Smooth muscle cell (in vitro differentiated cells): ENCODE measurements around the gene STX16. TPM values are rescaled to one million over a fixed set of nuclear protein-coding genes. Genes with fewer than 3 reads are reported as not detected.

Experiments used
- DNase-seq: peaks from one replicate; lab custom pipeline; 2025; ENCODE audit not compliant: unreplicated experiment; lab: John Stamatoyannopoulos, UW
- H2AFZ ChIP-seq: fragments of 200-600 bp; sonication (generic); 2 replicates; pipeline ENCODE4 v1.6.0; 2016; ENCODE audit warnings: antibody characterized with exemption, low read depth, mild to moderate bottlenecking
- H3F3A ChIP-seq: fragments of 200-600 bp; sonication (generic); 2 replicates; pipeline ENCODE4 v1.6.0; 2017; ENCODE audit warnings: antibody characterized with exemption, low read depth
- H3K27ac ChIP-seq: fragments of 200-600 bp; sonication (generic); 2 replicates; pipeline ENCODE4 v1.5.1; 2016; ENCODE audit warnings: low read depth, mild to moderate bottlenecking
- H3K27me3 ChIP-seq: fragments of 200-600 bp; sonication (generic); 2 replicates; pipeline ENCODE4 v1.6.1; 2016; ENCODE audit warnings: low read depth, mild to moderate bottlenecking
- H3K36me3 ChIP-seq: fragments of 200-600 bp; sonication (generic); 2 replicates; pipeline ENCODE4 v1.5.1; 2016; ENCODE audit warnings: low read depth
- H3K4me1 ChIP-seq: fragments of 200-600 bp; sonication (generic); 2 replicates; pipeline ENCODE4 v1.5.1; 2016; ENCODE audit warnings: low read depth
- H3K4me2 ChIP-seq: fragments of 200-600 bp; sonication (generic); 2 replicates; pipeline ENCODE4 v1.6.0; 2016; ENCODE audit warnings: mild to moderate bottlenecking
- H3K4me3 ChIP-seq: fragments of 200-600 bp; sonication (generic); 2 replicates; pipeline ENCODE4 v1.5.1; 2016; ENCODE audit warnings: mild to moderate bottlenecking
- H3K79me2 ChIP-seq: fragments of 200-600 bp; sonication (generic); 2 replicates; pipeline ENCODE4 v1.6.0; 2016; ENCODE audit warnings: low read depth, mild to moderate bottlenecking
- H3K9ac ChIP-seq: fragments of 200-600 bp; sonication (generic); 2 replicates; pipeline ENCODE4 v1.6.0; 2016; ENCODE audit warnings: low read depth
- H3K9me3 ChIP-seq: fragments of 200-600 bp; sonication (generic); replicated peaks from 2 replicates; pipeline ENCODE4 v1.5.1; 2016; ENCODE audit warnings: low read depth
- H4K20me1 ChIP-seq: fragments of 200-600 bp; sonication (generic); 2 replicates; pipeline ENCODE4 v1.6.0; 2016; ENCODE audit warnings: low read depth
- CTCF ChIP-seq: fragments of 200-600 bp; sonication (generic); IDR thresholded peaks from 2 replicates; pipeline ENCODE4 v1.5.1; 2017; ENCODE audit warnings: borderline replicate concordance, mild to moderate bottlenecking, antibody characterized with exemption; ENCODE audit not compliant: insufficient read depth, poor library complexity, severe bottlenecking
- WGBS: methylation state at CpG from one replicate; pipeline ENCODE4 v1.1.7; 2016; ENCODE audit warnings: low lambda C conversion rate; 5-methylcytosine and 5-hydroxymethylcytosine counted together
- polyA plus RNA-seq: library from polyadenylated mRNA; unstranded; fragments of >200 nt; fragmentation: Nextera tagmentation; extraction: Ambion mirVana; gene quantifications from 2 replicates; pipeline ENCODE4 v1.2.1, GENCODE V29; 2016
- total RNA-seq: library from RNA; depleted of rRNA; stranded (reverse); fragments of >200 nt; gene quantifications from 2 replicates; pipeline ENCODE4 v1.2.3, GENCODE V29; 2014

STX16 gene
- total and polyA plus RNA-seq, 2 experiments from 2014 or later: 22.5 to 35.8 TPM

- Histone ChIP-seq H3K9ac (no peak overlapping the region), H3K4me2 (no peak overlapping the region)
These were observed 7.7 kb downstream of the STX16 start for GRCh38 chr20:58658760-58659159.

GRCh38 chr20:58659841-58660240 is 8.8 kb downstream of the STX16 start:
- H3K4me2 ChIP-seq: no peak overlapping the region
- no peaks in the 10 kb centered on the region for H3K36me3 ChIP-seq
- H3K9ac ChIP-seq: no peak overlapping the region
- no peaks in the 10 kb centered on the region for H3F3A ChIP-seq
- H2AFZ ChIP-seq: no peak overlapping the region
- H3K27me3 ChIP-seq: no peaks in the 10 kb centered on the region
- no peak overlapping the region for H3K4me3 ChIP-seq
- 78% methylated on average over 3 of the region's 3 CpGs for WGBS
- no peak for DNase-seq
- peaks cover 100% of the 10 kb centered on the region for H4K20me1 ChIP-seq
- no peaks in the 10 kb centered on the region for H3K9me3 ChIP-seq
- H3K27ac ChIP-seq: peak overlapping the region; percentile 6
- peaks cover 100% of the 10 kb centered on the region for H3K79me2 ChIP-seq
- no peak for TF ChIP-seq CTCF
- peaks cover 38% of the 10 kb centered on the region for H3K4me1 ChIP-seq

More at GRCh38 chr20:58658760-58659159, 7.7 kb downstream of the STX16 start:
- no peak for DNase-seq
- H3K9me3 ChIP-seq: no peaks in the 10 kb centered on the region
- H3F3A ChIP-seq: no peaks in the 10 kb centered on the region
- no peaks in the 10 kb centered on the region for H3K36me3 ChIP-seq
- no peak overlapping the region for H3K27ac ChIP-seq
- no peak for TF ChIP-seq CTCF
- WGBS: 93% methylated on average over 4 of the region's 4 CpGs
- H3K79me2 ChIP-seq: peaks cover 100% of the 10 kb centered on the region
- H3K4me1 ChIP-seq: peaks cover 49% of the 10 kb centered on the region
- H3K4me3 ChIP-seq: no peak overlapping the region
- no peak overlapping the region for H2AFZ ChIP-seq
- H4K20me1 ChIP-seq: peaks cover 100% of the 10 kb centered on the region
- no peaks in the 10 kb centered on the region for H3K27me3 ChIP-seq

GRCh38 chr20:58660855-58661597 is 9.9 kb downstream of the STX16 start:
- no peak for TF ChIP-seq CTCF
- H3K4me3 ChIP-seq: no peak overlapping the region
- DNase-seq: no peak
- no peaks in the 10 kb centered on the region for H3K36me3 ChIP-seq
- no peak overlapping the region for H3K27ac ChIP-seq
- H3K4me2 ChIP-seq: no peak overlapping the region
- WGBS: 92% methylated on average over 14 of the region's 14 CpGs
- peaks cover 98% of the 10 kb centered on the region for H3K79me2 ChIP-seq
- H2AFZ ChIP-seq: no peak overlapping the region
- H3K27me3 ChIP-seq: no peaks in the 10 kb centered on the region
- no peaks in the 10 kb centered on the region for H3K9me3 ChIP-seq
- H3K9ac ChIP-seq: no peak overlapping the region
- H3F3A ChIP-seq: no peaks in the 10 kb centered on the region
- H3K4me1 ChIP-seq: peaks cover 26% of the 10 kb centered on the region
- H4K20me1 ChIP-seq: peaks cover 100% of the 10 kb centered on the region
